ENCODE results near the gene IFRD2.
"Not testable (repeated sequence)": the region's sequence is repeated elsewhere in the genome, so short reads cannot be mapped to it uniquely, and the experiment has no call there.

Gene IFRD2

DNA sequence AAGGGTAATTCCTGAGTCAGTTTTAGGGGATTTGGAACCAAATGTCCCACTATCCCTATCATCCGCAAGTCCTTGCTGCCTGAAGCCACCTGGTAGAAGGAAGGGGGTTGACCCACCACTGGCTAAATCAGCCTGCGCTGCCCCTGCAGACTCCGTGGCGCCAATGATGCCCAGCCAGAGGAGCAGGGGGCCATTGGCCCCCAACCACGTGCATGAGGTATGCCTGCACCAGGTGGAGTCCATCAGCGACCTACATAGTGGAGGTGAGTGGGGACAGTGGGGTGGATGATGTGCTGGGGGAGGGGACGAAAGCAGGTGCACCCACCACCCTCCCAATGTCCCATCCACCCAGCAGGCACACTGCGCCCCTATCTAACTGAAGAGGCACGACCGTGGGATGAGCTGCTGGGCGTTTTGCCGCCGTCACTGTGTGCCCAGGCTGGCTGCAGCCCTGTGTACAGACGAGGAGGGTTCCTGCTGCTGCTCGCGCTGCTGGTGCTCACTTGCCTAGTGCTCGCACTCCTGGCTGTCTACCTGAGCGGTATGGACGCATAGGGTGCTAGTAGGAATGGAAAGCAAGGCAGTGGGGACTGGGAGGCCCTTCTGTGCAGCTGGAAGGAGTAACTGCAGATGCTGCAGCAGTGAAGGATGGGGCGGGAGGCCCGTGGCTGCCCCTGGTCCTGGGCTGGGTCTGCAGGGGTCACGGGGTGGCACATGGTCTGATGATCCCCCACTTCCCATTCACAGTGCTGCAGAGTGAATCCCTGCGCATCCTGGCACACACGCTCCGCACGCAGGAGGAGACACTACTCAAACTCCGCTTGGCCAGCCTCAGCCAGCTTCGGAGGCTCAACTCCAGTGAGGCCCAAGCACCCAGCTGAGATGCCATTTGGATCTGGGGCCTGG, 5.7 kb downstream of the IFRD2 start:
- no peak for DNase-seq

DNA sequence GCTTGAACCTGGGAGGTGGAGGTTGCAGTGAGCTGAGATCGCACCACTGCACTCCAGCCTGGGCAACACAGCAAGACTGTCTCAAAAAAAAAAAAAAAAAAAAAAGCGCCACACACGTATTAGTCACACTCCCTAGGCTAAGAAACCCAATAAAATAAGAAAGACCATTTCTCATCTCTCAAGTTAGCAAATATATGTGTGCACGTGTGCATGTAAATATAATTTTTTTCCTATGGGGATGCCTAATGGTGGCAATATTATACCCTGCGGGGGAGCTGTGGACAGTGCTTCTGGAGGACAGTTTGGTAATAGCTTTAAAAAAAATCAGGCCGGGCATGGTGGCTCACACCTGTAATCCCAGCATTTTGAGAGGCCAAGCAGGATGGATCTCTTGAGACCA, 8.1 kb downstream of the IFRD2 start:
- not testable (repeated sequence) for DNase-seq

GRCh38 chr3:50279255-50280016, 12.8 kb downstream of the IFRD2 start:
- DNase-seq = no peak

DNA sequence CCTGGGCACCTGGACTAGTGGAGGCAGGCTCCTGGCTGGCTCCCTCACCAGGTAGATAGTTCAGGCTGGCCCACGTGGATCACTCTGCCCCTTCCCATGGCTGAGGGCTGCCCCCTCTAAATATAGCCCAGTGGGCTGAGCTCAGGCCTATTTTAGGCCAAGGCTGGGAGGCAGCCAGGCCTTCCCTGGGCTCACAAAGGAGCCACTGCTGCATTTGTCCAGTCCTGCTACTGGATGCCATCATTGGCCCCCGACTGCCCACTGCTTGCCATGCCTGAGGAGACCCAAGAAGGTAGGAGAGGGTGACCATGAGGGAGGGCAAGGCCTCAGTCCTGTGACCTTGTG, 13.4 kb downstream of the IFRD2 start, which contains the start of gene LSMEM2:
TSS of gene LSMEM2 (plus strand) at position 208 of the 345 bp plus-strand sequence. CDS start at position 235, 27 bp downstream.
- peak in 19 of 56 donors; percentile 22 to 70 (median 55) for DNase-seq

- DNase-seq = peak in 21 of 56 donors; percentile 26 to 70 (median 55)
These were observed 13.9 kb downstream of the IFRD2 start for GRCh38 chr3:50278123-50278879.

DNA sequence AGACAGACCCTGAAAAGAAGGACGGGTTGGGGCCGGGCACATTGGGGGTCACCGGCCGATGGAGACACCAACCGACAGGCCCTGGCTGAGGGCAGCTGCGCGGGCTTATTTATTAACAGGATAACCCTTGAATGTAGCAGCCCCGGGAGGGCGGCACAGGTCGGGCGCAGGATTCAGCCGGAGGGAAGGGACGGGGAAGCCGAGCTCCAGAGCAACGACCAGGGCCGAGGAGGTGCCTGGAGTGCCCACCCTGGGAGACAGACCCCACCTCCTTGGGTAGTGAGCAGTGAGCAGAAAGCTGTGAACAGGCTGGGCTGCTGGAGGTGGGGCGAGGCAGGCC, 15.5 kb downstream of the IFRD2 start:
- DNase-seq = no peak

GRCh38 chr3:50275996-50276761, 16.1 kb downstream of the IFRD2 start:
- DNase-seq = no peak

GRCh38 chr3:50275141-50275995, 16.9 kb downstream of the IFRD2 start:
- no peak for DNase-seq

- DNase-seq = peak in 25 of 56 donors; percentile 13 to 60 (median 37)
These were observed 17.7 kb downstream of the IFRD2 start for GRCh38 chr3:50274371-50275104.

- no peak for DNase-seq
These were observed 18.6 kb downstream of the IFRD2 start for GRCh38 chr3:50273689-50274065.

DNA sequence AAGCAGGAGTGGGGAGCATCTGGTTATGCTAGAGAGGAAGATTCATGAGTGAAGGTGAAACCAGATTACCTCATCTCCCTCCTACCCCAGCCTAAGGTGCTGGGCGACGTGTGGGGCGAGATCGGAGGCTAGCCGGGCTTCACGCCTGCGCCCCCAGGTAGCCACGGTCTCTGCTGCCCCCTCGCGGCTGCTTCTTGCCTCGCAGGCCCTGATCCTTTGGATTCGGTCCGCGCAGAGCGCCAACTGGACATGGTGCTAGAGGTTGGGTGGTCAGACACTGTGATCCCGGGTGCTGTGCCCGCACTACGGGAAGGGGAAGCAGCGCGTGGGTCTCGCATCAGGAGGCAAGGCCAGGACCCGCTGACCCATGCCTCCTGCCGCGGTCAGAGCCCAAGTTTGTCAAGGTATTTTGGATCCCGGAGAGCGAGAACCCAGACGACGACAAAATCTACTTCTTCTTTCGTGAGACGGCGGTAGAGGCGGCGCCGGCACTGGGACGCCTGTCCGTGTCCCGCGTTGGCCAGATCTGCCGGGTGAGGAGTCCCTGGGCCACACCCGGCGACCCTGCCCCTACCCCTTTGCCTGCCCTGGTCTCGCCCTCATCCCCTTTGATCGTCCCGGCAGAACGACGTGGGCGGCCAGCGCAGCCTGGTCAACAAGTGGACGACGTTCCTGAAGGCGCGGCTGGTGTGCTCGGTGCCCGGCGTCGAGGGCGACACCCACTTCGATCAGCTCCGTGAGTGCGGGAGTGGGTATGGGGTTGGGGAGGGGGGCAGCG, 19.1 kb downstream of the IFRD2 start:
- peak in 53 of 56 donors; percentile 34 to 91 (median 77) for DNase-seq

DNA sequence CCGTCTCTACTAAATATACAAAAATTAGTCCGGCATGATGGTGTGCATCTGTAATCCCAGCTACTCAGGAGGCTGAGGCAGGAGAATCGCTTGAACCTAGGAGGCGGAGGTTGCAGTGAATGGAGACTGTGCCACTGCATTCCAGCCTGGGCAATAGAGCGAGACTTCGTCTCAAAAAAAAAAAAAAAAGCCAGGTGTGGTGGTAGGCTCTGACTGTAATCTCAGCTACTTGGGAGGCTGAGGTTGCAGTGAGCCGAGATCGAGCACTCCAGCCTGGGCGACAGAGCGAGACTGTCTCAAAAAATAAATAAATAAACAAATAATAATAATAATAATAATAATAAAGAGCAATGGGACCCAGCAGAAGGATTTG, 19.7 kb downstream of the IFRD2 start:
- DNase-seq = not testable (repeated sequence)

DNA sequence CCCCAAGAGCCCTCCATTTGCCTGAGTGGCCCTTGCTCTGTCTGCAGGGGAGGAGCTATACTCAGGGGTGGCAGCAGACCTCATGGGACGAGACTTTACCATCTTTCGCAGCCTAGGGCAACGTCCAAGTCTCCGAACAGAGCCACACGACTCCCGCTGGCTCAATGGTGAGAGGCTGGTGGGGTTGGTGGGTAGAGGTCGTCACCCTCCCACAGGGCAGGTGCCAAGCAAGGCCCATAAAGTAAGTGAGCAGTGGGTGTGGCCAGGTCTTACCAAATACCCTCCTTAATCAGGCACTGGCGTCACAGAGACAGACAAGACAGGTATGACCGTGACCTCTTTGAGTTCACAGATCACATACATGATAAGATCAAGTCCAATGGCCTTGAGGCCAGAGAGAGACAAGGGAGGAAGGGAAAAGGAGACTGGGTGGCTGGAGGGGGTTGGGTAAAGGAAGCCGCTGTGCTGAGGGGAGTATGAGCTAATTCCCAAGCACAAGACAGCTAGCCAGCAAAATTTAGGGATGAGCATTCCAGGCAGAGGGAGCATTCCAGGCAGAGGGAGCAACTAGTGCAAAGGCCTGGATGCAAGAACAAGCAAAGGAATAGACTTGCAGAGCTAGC, 20.8 kb downstream of the IFRD2 start:
- DNase-seq = no peak

DNA sequence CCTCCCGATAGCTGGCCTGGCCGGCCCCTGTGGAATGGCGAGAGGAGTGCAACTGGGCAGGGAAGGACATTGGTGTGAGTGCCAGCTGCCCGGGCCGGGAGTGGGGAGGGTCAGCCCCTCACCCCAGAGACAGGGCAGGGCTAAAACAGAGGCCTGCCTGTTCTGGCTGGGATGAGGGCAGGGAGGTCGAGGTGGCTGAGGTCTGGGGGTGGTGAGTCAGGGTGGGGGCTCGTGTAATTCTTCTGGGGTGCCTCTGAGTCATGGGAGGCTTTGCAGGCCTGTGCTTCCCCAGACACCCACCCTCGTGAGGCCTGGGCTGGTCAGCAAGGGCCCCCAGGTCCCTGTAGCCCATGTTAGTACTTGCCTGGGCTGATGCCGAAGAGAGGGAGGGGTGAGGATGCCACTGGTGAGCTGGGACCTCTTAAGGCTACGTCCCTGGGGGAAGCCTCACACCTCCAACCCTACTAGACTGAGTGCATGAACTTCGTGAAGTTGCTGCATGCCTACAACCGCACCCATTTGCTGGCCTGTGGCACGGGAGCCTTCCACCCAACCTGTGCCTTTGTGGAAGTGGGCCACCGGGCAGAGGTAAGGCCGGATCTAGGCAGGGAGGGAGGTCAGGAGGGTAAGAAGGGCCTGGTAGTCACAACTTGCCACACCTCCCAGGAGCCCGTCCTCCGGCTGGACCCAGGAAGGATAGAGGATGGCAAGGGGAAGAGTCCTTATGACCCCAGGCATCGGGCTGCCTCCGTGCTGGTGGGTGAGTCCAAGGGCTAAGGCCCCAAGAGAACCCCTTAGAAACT, 21.6 kb downstream of the IFRD2 start:
- peak in 13 of 56 donors; percentile 11 to 49 (median 30) for DNase-seq

GRCh38 chr3:50269977-50270413, 22.2 kb downstream of the IFRD2 start:
- DNase-seq = no peak

- no peak for DNase-seq
These were observed 22.8 kb downstream of the IFRD2 start for GRCh38 chr3:50269460-50269859.

Measured in amygdala (tissue), 56 donors.